ENCODE measurements around the gene MREG.
"Not testable (repeated sequence)": the region's sequence is repeated elsewhere in the genome, so short reads cannot be mapped to it uniquely, and the experiment has no call there.

Gene MREG

DNA sequence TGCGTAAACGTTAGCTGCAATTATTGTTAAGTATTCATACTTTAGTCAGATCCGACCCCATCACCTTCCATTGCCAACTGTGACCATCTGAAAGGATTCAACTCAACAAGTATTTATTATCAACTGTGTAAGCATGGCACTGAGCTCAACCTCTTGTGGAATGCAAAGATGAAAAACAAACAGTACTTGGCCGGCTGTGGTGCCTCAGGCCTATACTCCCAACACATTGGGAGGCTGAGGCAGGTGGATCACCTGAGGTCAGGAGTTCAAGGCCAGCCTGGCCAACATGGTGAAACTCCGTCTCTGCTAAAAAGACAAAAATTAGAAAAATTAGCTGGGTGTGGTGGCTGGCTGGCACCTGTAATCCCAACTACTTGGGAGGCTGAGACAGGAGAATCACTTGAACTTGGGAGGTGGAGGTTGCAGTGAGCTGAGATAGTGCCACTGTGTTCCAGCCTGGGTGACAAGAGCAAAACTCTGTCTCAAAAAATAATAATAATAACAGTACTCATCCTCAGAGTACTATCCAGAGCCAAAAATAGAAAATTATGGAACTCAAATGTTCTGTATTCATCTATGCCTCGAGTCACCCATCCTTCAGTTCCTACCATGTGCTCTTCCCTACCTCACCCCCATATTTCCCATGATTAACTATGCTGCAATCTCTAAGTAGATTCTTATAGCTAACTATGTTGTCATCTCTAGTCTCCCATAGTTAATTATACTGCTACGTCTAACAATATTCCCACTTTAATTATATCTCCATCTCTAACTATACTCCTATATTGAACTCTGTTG, 8.6 kb upstream of the MREG start:
- no peak for DNase-seq (ENCODE audit: low read depth in 2 of 3, low spot score in 2 of 3)

- DNase-seq (ENCODE audit: low read depth in 2 of 3, low spot score in 2 of 3): no peak
Measured at GRCh38 chr2:216018709-216019108, 5.4 kb upstream of the MREG start.

- peak in 1 of 3 experiments; percentile 24 for DNase-seq (ENCODE audit: low read depth in 2 of 3, low spot score in 2 of 3)
Measured at GRCh38 chr2:216017365-216017764, 4.0 kb upstream of the MREG start.

DNA sequence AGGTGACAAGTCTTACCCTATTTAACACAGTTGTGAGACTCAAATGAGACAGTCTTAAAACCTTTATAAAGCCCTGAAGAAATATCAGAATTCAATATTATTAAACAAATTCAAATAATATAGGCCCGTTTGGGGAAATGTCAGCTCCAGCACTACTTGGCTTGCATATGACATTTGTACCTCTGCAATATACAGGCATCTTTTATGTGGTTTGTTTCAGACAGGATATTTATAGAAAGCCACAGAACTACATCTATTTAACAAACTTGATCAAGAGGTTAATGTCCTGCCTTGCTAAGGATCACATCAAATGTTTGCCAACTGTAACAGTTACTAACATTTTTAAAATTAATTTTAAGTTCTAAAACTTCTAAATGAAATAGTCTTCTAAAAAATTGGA, 3.2 kb upstream of the MREG start:
- DNase-seq (ENCODE audit: low read depth in 2 of 3, low spot score in 2 of 3): no peak

GRCh38 chr2:216015722-216016464, 2.5 kb upstream of the MREG start:
- DNase-seq (ENCODE audit: low read depth in 2 of 3, low spot score in 2 of 3): peak in 1 of 3 experiments; percentile 18

DNA sequence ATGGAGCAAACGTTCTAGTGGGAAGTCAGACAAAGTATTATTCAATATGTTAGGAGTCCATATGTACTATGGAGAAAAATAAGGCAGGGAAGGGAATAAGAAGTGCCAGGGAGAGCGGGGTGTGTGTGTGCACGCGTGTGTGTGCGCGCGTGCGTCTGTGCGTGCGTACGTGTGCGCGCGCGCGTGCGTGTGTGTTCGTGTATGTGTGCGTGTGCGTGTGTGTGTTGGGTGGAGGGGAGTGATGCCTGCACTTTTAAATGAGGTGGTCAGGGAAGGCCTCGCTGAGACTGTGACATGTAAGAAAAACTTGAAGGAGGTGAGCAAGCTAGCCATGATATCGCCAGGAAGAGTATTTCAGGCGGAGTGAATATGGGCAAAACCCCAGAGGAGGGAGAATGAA, 1.6 kb upstream of the MREG start:
- DNase-seq (ENCODE audit: low read depth in 2 of 3, low spot score in 2 of 3): no peak

DNA sequence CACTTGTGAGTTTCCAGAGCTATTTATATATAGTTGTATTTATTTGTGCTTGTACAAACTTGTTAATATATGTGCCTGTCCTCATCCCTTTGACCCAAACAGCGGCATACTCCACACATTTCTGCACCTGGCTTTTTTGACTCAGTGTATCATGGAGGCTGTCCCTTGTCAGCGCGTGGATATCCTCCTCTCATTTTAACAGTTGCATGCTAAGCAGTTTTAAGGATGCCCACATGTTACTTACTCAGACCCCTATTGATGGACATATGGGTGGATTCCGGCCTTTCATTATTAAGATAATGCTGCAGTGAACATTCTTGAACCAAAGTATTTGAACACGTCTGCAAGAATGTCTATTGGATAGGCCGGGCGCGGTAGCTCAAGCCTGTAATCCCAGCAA, 655 bp upstream of the MREG start:
- DNase-seq (ENCODE audit: low read depth in 2 of 3, low spot score in 2 of 3): no peak

DNA sequence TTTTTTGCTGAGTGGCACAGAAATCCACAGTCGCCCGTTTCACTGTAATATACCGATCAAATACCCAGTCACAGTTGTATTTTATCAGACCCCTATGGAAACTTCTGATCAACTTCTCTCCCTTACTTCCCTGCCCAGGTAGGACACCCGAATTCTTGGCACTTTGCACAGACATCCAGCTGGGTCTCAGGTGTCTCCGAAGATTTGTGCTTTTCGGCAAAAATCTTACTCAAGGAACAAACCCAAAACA, 596 bp downstream of the MREG start:
- no peak for DNase-seq (ENCODE audit: low read depth in 2 of 3, low spot score in 2 of 3)

DNA sequence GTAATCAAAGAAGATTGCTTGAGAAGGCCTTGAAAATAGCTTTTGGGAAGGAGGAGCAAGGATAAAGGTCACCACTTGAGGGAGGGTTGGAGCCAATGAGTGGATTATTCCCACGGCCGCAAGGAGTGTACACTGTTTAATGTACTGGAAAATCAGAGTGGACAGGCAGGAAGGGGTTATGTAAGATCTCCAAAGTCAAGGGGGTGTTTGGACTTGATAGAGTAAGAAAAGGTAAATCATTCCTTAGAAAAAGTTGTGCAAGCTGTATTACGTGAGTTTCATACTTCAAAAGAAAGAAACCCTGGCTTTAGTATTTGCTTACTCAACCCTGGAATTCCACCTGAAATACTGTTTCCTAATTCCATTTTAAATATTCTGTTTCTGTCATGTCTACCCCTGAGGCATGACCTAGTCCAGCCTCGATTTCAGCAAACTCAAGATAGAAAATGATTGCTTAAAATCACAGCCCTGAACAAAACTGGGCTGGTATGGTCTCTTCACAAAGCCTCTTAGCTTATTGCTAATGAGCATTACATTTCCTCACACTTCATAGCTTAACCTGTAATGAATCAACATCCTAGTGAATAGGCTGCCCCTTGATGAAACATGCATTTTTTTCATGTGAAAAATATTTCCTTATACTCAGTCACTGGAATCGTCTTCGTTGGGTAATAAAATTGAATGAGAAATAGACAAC, 1.1 kb downstream of the MREG start:
- no peak for DNase-seq (ENCODE audit: low read depth in 2 of 3, low spot score in 2 of 3)

DNA sequence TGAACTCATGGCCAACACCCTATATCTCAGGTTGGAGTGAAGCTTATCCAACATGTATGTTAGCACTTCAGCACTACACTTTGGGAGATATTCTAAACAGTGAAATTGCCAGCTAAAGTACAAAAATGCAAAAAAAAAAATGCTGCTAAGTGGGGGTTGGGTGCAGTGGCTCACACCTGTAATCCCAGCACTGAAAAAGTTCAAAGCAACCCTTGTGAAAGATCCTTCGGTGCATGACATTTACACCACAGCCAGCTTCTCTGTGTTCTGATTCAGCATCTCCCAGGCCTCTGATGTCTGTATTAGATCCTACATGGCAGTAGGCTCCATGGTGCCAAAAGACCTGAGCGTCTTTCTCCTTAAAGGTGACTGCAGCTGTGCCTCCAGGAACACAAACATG, 4.1 kb downstream of the MREG start:
- not testable (repeated sequence) for DNase-seq (ENCODE audit: low read depth in 2 of 3, low spot score in 2 of 3)

- no peak for DNase-seq (ENCODE audit: low read depth in 2 of 3, low spot score in 2 of 3)
Measured at GRCh38 chr2:216008387-216008786, 5.0 kb downstream of the MREG start.

- DNase-seq (ENCODE audit: low read depth in 2 of 3, low spot score in 2 of 3): peak in 1 of 3 experiments; percentile 19
Measured at GRCh38 chr2:216006164-216006663, 7.1 kb downstream of the MREG start.

DNA sequence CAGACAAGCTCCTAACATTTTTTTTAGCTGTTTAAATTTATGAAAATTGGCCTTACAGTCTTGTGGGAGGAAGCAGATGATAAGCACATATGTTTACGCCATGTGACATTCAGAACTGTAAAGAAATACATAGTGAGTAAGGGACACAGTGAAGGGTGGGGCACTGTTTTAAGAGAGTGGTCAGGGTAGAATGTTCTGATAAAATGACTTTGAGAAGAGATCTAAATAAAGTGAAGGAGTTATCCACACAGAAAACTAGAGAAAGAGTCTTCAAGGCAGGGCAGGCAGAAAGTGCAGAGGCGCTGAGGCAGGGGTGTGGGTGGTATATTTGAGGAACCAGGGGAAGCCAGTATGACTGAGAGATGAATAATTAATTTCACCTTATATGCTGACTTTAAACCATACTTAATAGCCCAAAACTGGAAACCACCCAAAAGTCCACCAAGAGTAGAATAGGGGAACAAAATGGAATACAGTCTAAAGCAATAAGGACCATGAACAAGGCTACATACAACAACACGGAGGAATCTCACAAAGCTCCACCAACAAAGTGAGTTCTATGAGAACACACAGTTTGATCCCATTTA, 8.6 kb downstream of the MREG start:
- DNase-seq (ENCODE audit: low read depth in 2 of 3, low spot score in 2 of 3): no peak

GRCh38 chr2:216003876-216004696, 9.3 kb downstream of the MREG start:
- no peak for DNase-seq (ENCODE audit: low read depth in 2 of 3, low spot score in 2 of 3)

- no peak for DNase-seq (ENCODE audit: low read depth in 2 of 3, low spot score in 2 of 3)
Measured at GRCh38 chr2:216002693-216003092, 10.7 kb downstream of the MREG start.

DNA sequence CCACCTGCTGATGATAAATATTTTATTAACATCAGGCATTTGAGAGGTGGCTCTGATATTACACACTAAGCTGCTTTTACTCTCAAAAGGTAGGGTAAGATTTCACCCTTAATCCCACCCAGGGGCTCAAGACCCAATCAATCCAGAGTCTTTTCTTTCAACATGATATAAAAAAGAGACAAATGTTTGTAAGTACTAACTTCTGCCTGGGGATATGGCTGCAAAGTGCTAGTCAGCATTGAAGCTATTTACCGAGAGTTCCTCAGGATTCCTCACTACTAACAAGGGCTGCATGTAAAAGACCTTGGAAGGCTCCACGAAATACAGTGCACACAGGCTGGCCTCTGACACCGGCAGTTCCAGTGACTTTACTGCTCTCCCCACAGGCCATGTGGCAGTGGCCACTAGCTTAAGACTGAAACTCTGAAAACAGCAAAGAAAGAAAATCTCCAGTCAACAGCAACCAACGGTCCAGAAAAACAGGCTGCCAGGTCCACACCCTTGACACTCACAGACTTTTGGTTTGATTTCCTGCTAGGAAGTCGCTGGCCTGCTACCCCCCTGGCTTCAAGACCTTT, 11.2 kb downstream of the MREG start:
- no peak for DNase-seq (ENCODE audit: low read depth in 2 of 3, low spot score in 2 of 3)

DNA sequence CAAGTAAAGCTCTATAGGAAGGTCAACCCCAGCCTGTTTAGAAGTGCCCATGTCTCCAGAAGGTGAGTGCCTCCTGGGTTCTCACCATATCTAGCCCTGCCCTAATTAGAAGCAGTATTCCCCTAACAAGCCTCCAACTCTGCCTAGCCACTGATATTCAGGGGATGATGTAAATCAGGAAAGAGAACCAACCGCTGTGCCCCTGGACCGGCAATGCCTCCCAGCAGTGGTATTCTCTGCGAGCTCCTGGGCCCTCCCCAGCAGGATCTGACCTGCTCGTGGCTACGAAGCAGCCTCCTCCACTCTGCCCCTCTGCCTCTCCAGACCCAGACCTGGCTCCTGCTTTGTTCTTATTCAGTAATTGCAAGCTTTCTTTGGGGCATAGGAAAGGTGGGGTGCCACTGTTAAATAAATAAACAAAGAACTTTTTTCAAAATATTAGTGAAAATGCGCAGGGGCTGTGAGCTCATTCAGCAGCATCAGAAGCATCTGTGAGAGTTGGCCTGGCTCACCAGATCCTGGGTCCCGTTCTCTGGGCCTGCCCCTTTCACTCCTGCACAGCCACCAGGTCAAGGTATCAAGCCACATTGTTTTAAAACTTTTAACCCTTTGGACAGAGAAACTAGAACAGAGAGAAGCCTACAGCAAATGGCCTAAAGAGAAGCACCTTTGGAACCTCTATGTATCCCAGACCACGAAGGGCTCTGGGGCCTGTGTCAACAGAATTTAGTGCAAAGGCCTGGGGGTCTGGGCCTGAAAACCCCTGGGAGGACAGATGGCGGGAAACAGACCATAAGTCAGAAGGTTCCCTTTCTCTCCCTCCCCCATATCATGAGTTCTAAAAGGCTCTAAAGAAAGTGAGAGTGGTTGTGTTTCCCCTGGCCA, 11.9 kb downstream of the MREG start:
- DNase-seq (ENCODE audit: low read depth in 2 of 3, low spot score in 2 of 3): no peak

DNA sequence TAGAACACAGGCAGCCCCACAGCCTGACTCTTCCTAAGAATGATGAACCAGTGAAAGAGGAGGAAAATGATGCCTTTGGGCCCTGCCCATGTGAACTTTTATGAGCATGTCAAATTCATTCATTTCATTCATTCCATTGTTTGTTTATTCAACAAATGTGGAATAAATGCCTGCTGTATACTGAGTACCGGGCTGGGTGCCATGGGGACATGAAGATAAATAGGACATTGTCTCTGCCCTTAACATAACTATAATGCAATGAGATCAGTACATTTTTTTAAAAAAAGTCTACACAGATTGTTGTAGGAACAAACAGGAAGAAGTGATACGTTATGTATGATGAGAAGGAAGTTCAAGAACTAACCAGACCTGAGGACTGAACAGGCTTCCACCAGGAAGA, 14.7 kb downstream of the MREG start:
- DNase-seq (ENCODE audit: low read depth in 2 of 3, low spot score in 2 of 3): no peak

DNA sequence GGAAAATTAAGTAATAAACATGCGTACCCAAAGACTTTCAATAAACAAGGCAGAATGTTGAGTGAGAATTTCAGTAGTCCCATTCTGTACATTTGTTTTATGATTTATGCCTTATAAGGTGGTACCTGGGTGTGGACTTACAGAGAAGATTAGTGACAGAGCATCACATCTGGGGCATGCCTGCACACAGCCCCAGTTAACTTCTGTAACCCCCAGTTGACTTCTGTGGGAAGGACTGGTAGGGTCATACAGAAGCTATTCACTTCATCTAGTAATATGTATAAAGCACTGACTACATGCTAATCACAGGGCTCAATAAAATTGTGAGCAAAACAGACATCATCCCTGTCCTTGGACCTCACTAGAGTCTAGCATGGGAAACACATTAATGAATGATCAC, 16.1 kb downstream of the MREG start:
- DNase-seq (ENCODE audit: low read depth in 2 of 3, low spot score in 2 of 3): no peak

DNA sequence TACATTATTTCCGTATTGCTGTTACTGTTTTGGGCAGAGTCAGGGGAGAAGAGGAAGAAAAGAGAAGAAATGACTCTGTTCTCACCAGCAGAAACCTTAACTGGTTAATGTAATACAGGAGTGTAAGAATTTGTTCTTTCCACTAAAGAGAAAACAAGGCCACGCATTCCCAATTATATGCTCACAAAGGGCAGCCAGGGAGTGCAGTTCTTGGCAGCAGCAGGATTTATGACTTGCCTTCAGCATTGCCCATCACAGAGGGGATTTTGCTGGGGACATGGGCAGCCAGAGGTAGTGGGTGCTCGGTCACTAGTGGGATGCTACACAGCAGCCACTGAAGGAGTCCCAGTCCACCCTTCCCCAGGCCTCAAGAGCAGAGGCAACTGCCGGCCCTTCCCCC, 18.4 kb downstream of the MREG start:
- DNase-seq (ENCODE audit: low read depth in 2 of 3, low spot score in 2 of 3): no peak

Data from activated CD8-positive, alpha-beta memory T cell treated with anti-CD3 and anti-CD28 coated beads for 48 hours (primary cell).